Panc1 (cell line): ENCODE data around the gene ADGRD1. TPM values are rescaled to one million over a fixed set of nuclear protein-coding genes. Genes with fewer than 3 reads are reported as not detected.

Source experiments
- ATAC-seq: fragments of 200-7000 bp; cut with Tn5 transposase; 2 replicates; pipeline ENCODE4 v1.9.1; 2020; ENCODE audit warnings: mild to moderate bottlenecking, moderate library complexity
- BruUV-seq: library from RNA; stranded (reverse); fragments of 400-500 nt; replicated peaks from 2 replicates; lab custom pipeline; 2021; lab: Mats Ljungman, UMichigan
- CTCF ChIA-PET: fragments of 300-600 bp; sonication (Branson Sonifier 250); formaldehyde crosslinking; loops from one replicate; lab custom pipeline; 2022; ENCODE audit warnings: antibody characterized with exemption; lab: Charles Lee
- POLR2A ChIA-PET: fragments of 300-600 bp; sonication (Branson Sonifier 250); formaldehyde crosslinking; loops from one replicate; lab custom pipeline; 2022; ENCODE audit warnings: antibody characterized with exemption; lab: Charles Lee
- DNase-seq: peaks from one replicate; pipeline ENCODE4 v3.0.0-alpha.2; 2010; ENCODE audit warnings: low read depth, low spot score
- H3K27ac ChIP-seq: 2 replicates; pipeline ENCODE4 v1.5.1; 2011; ENCODE audit warnings: mild to moderate bottlenecking, low read length, inconsistent platforms
- H3K27me3 ChIP-seq: fragments of 200-500 bp; sonication (Bioruptor generic); 2 replicates; pipeline ENCODE4 v1.6.0; 2014; ENCODE audit warnings: low read length, inconsistent platforms; ENCODE audit not compliant: control insufficient read depth, insufficient read depth
- H3K36me3 ChIP-seq: fragments of 200-500 bp; sonication (Bioruptor generic); 2 replicates; pipeline ENCODE4 v1.5.1; 2014; ENCODE audit warnings: inconsistent platforms, mild to moderate bottlenecking, low read length, moderate library complexity; ENCODE audit not compliant: control insufficient read depth, insufficient read depth
- H3K4me1 ChIP-seq: 2 replicates; pipeline ENCODE4 v1.5.1; 2011; ENCODE audit warnings: inconsistent platforms, mild to moderate bottlenecking, low read length, moderate library complexity; ENCODE audit not compliant: control insufficient read depth, insufficient read depth
- H3K4me3 ChIP-seq, 2 experiments: 2 replicates each; pipeline ENCODE4 v1.5.1; 2011 to 2012; ENCODE audit warnings: low read depth in 2 of 2, low read length in 2 of 2, mild to moderate bottlenecking in 2 of 2, inconsistent platforms in 1 of 2, moderate library complexity in 1 of 2
- H3K9me3 ChIP-seq: fragments of 200-500 bp; sonication (Bioruptor generic); 2 replicates; pipeline ENCODE4 v1.5.1; 2014; ENCODE audit warnings: low read depth, mild to moderate bottlenecking, inconsistent platforms, low read length, moderate library complexity; ENCODE audit not compliant: control insufficient read depth, insufficient read depth
- POLR2AphosphoS5 ChIP-seq: IDR thresholded peaks from 2 replicates; pipeline ENCODE4 v1.6.1; 2012; ENCODE audit warnings: mild to moderate bottlenecking, low read depth, low read length, moderate library complexity
- SIN3A ChIP-seq: IDR thresholded peaks from 2 replicates; pipeline ENCODE4 v1.6.1; 2012; ENCODE audit warnings: low read depth, mild to moderate bottlenecking, low read length, moderate library complexity, borderline replicate concordance; ENCODE audit not compliant: insufficient read depth
- TCF7L2 ChIP-seq: IDR thresholded peaks from 2 replicates; pipeline ENCODE4 v1.6.1; 2011; ENCODE audit warnings: mild to moderate bottlenecking, low read depth, low read length, inconsistent platforms
- in situ Hi-C: cut with HindIII; loops from 2 replicates; pipeline ENCODE4 v1.10.0; 2016; ENCODE audit warnings: low sequenced_read_pairs, low pct_unique_long_range_greater_than_20kb
- intact Hi-C: fragments of 100-400 bp; cut with micrococcal nuclease; formaldehyde crosslinking; loops from one replicate; pipeline ENCODE4 v1.10.0; 2022; ENCODE audit not compliant: unreplicated experiment
- total RNA-seq: library from RNA; stranded (reverse); gene quantifications from one replicate; pipeline ENCODE4 v1.2.1, GENCODE V29; 2021; ENCODE audit not compliant: unreplicated experiment
- TF ChIP-seq, protein P1 (sequence below): fragments of 450-650 bp; IDR thresholded peaks from 2 replicates; pipeline ENCODE4 v1.5.1; 2017; ENCODE audit warnings: mild to moderate bottlenecking
- TF ChIP-seq, protein P2 (sequence below), 2 experiments: IDR thresholded peaks; 2 replicates each; pipeline ENCODE4 v1.6.1; 2011 to 2012; ENCODE audit warnings: low read depth in 2 of 2, control low read depth in 1 of 2, low read length in 1 of 2, mild to moderate bottlenecking in 1 of 2, moderate library complexity in 1 of 2; ENCODE audit not compliant: insufficient read depth in 1 of 2

Gene ADGRD1
- total RNA-seq, 1 experiment from 2014 or later = 0.21 TPM

DNA sequence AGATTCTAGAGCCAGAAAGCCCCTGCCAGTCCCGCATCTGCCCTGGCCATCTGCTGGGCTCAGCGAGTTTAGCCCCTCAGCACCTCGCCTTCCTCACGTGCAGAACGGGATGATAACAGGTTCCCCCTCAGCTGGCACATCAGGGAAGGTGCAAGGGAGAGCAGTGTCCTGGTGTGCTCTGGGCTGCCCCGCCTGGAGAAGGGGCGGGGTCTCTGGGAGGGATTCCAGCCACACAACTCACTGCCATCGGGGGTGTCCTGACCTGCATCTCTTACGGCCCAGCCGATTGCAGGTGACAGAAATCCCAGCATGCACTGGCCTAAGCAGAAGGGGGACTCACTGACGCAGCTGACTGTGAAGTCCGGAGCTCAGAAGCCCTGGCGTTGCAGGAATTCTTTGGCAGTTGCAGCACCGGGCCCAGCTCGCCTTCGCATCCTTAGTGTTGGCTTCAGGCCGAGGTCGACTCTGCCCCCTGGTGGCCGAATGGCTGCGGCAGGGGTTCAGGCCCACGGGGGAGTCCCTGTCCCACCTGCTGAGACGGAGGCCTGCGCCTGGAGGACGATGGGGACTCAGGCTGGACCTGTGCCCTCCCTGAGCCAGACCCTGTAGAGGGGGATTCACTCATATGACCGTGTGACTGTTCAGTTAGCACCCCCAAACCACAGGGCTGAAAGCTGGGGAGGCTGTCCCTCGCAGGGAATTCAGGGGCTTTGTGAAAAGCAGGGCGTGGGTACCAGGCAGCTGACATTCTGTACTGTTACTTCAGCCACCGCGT is 178.6 kb downstream of the ADGRD1 start:
- in situ Hi-C loops = no loop called here
- ATAC-seq = peak; percentile 79

DNA sequence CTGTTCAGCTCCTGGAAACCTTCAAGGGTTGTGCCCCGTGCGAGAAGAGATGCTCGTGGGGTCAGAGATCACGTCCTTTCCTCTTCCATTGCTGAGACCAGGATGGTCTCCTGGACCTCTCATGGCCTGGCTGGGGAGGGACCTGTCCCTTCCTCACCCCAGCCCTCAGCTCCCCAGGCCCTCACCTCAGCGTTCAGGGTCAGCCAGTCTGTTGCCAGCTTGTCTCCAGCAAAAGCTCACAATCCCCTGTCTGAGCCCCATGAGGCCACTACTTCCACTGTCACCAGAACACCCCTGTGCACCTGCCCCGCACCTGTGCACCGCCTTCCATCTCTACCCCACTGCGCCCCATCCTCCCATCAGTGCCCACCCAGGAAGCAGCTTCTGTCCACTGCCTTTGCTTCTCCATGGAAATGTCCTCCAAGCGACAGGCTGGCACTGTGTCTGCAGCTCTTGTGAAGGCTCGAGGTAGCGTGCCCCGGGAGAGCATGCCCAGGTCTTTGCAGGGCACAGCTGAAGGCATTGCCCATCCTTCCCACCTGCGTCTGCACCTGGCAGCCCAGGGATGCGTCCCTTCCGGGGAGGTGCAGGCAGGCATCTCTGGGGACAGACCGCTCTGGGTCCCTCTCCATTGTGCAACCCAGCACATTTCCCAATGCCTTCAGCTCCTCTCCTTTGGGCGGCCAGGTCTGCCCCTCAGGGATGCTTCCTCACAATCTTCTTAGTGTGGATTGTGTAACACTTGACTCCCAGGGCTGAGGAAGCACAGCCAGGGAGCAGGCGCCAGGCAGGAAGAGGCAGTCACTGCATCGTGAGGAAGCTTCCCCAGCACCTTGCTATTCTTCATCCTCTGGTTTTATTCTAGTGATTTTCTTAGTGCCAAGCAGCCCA is 179.6 kb downstream of the ADGRD1 start:
- no peak for DNase-seq
- no peaks in the 10 kb centered on the region for H3K9me3 ChIP-seq
- H3K4me3 ChIP-seq = no peak overlapping the region
- BruUV-seq = no TSS peak
- POLR2A ChIA-PET = interaction anchor here (0.6 kb wide), 1 partner anchor 222 kb away, joined by 3 read pairs; no protein-coding TSS in a partner anchor
- H3K4me1 ChIP-seq = no peaks in the 10 kb centered on the region; the same call in 1 of the 2 replicates
- no peaks in the 10 kb centered on the region for H3K36me3 ChIP-seq
- CTCF ChIA-PET = interaction anchor here (0.6 to 1.0 kb wide), 5 partner anchors 22 to 321 kb away, joined by 3 to 5 read pairs (median 4); no protein-coding TSS in a partner anchor
- H3K27ac ChIP-seq = no peak overlapping the region
- intact Hi-C loops = loop anchor here (2.0 kb wide), 1 partner anchor 216 kb away; no protein-coding TSS in a partner anchor
- no peak for TF ChIP-seq TCF7L2
- TF ChIP-seq, protein P1, sequence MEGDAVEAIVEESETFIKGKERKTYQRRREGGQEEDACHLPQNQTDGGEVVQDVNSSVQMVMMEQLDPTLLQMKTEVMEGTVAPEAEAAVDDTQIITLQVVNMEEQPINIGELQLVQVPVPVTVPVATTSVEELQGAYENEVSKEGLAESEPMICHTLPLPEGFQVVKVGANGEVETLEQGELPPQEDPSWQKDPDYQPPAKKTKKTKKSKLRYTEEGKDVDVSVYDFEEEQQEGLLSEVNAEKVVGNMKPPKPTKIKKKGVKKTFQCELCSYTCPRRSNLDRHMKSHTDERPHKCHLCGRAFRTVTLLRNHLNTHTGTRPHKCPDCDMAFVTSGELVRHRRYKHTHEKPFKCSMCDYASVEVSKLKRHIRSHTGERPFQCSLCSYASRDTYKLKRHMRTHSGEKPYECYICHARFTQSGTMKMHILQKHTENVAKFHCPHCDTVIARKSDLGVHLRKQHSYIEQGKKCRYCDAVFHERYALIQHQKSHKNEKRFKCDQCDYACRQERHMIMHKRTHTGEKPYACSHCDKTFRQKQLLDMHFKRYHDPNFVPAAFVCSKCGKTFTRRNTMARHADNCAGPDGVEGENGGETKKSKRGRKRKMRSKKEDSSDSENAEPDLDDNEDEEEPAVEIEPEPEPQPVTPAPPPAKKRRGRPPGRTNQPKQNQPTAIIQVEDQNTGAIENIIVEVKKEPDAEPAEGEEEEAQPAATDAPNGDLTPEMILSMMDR = no peak
- no peak for TF ChIP-seq SIN3A
- TF ChIP-seq, protein P2, sequence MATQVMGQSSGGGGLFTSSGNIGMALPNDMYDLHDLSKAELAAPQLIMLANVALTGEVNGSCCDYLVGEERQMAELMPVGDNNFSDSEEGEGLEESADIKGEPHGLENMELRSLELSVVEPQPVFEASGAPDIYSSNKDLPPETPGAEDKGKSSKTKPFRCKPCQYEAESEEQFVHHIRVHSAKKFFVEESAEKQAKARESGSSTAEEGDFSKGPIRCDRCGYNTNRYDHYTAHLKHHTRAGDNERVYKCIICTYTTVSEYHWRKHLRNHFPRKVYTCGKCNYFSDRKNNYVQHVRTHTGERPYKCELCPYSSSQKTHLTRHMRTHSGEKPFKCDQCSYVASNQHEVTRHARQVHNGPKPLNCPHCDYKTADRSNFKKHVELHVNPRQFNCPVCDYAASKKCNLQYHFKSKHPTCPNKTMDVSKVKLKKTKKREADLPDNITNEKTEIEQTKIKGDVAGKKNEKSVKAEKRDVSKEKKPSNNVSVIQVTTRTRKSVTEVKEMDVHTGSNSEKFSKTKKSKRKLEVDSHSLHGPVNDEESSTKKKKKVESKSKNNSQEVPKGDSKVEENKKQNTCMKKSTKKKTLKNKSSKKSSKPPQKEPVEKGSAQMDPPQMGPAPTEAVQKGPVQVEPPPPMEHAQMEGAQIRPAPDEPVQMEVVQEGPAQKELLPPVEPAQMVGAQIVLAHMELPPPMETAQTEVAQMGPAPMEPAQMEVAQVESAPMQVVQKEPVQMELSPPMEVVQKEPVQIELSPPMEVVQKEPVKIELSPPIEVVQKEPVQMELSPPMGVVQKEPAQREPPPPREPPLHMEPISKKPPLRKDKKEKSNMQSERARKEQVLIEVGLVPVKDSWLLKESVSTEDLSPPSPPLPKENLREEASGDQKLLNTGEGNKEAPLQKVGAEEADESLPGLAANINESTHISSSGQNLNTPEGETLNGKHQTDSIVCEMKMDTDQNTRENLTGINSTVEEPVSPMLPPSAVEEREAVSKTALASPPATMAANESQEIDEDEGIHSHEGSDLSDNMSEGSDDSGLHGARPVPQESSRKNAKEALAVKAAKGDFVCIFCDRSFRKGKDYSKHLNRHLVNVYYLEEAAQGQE (IDR thresholded peaks at IDR 0.05; ENCODE audit: insufficient read depth in 1 of 2, low read depth in 2 of 2, low read length in 1 of 2) = no peak
- no peak for TF ChIP-seq POLR2AphosphoS5
- no peaks in the 10 kb centered on the region for H3K27me3 ChIP-seq
- ATAC-seq = no peak
- in situ Hi-C loops = no loop called here

More for the DNA sequence above, 178.6 kb downstream of the ADGRD1 start:
- no peak overlapping the region for H3K27ac ChIP-seq
- BruUV-seq = no TSS peak
- TF ChIP-seq TCF7L2 = no peak
- TF ChIP-seq, protein P1 = peak; percentile 93
- TF ChIP-seq SIN3A = no peak
- no peak for TF ChIP-seq POLR2AphosphoS5
- TF ChIP-seq, protein P2 (IDR thresholded peaks at IDR 0.05; ENCODE audit: insufficient read depth in 1 of 2, low read depth in 2 of 2, low read length in 1 of 2) = no peak
- no peaks in the 10 kb centered on the region for H3K27me3 ChIP-seq
- intact Hi-C loops = loop anchor here (2.0 kb wide), 1 partner anchor 216 kb away; no protein-coding TSS in a partner anchor
- POLR2A ChIA-PET = interaction anchor here (0.6 kb wide), 1 partner anchor 221 kb away, joined by 3 read pairs; no protein-coding TSS in a partner anchor
- peak; percentile 13 for DNase-seq
- no peak overlapping the region for H3K4me3 ChIP-seq
- no peaks in the 10 kb centered on the region for H3K36me3 ChIP-seq
- CTCF ChIA-PET = interaction anchor here (0.6 to 1.2 kb wide), 8 partner anchors 17 to 676 kb away, joined by 3 to 5 read pairs (median 4); no protein-coding TSS in a partner anchor
- no peaks in the 10 kb centered on the region for H3K9me3 ChIP-seq
- H3K4me1 ChIP-seq = no peaks in the 10 kb centered on the region; the same call in 1 of the 2 replicates
